HAP-1 (cell line): ENCODE data around the gene IL17RA.
A peak's percentile ranks its signal among the peaks of the same experiment; 100 is the strongest.

Experiments used
- DNase-seq, 2 experiments: peaks; one replicate each; pipeline ENCODE4 v3.0.0-alpha.2; 2016 to 2020; ENCODE audit warnings: low spot score in 2 of 2
- H3K27me3 ChIP-seq: fragments of 250-450 bp; sonication (Bioruptor Pico); 2 replicates; pipeline ENCODE4 v1.5.1; 2020; ENCODE audit warnings: low read depth, mild to moderate bottlenecking, moderate library complexity
- H3K36me3 ChIP-seq: fragments of 250-450 bp; sonication (Bioruptor Pico); replicated peaks from 2 replicates; pipeline ENCODE4 v1.5.1; 2020; ENCODE audit warnings: mild to moderate bottlenecking
- H3K4me1 ChIP-seq: fragments of 250-450 bp; sonication (Bioruptor Pico); 2 replicates; pipeline ENCODE4 v1.5.1; 2020; ENCODE audit warnings: mild to moderate bottlenecking
- H3K4me3 ChIP-seq: fragments of 250-450 bp; sonication (Bioruptor Pico); 2 replicates; pipeline ENCODE4 v1.5.1; 2020; ENCODE audit warnings: mild to moderate bottlenecking, moderate library complexity
- H3K9me3 ChIP-seq: fragments of 250-450 bp; sonication (Bioruptor Pico); 2 replicates; pipeline ENCODE4 v1.5.1; 2020; ENCODE audit warnings: mild to moderate bottlenecking, moderate library complexity
- in situ Hi-C: fragments of 300-500 bp; cut with MboI; formaldehyde crosslinking; loops from 3 replicates; pipeline ENCODE4 v1.14.3; 2020; ENCODE audit warnings: low sequenced_read_pairs, inconsistent platforms, mixed read lengths

IL17RA gene

DNA sequence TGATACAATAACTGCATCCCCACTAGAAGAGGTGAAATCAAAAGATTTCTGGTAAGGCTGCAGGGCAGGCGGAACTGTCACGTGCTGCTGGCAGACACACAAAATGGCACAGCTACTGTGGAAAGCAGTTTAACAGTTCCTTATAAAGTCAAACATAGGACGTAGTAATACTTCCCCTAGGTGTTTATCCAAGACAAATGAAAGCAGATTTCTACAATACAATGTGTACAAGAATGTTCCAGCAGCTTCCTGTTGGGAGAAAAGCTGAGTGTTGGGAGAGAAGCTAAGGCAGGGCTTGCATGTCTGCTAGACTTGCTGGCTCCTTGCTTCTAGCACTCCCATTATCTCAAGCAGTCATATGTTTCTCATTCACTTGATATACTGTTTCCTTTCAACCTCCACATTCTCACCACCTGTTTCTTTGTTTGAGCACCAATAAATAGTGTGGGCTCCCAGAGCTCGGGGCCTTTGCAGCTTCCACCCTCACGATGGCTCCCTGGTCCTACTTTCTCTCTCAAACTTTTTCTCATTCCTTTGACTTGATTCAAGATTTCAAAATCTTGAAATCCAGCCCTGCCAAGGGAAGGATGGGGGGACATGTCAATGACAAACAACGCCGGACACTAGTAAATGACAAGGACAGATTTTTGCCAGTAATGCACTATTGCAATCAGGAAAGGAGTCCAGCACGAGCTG is 21.2 kb upstream of the IL17RA start:
- DNase-seq = peak; percentile 3 to 20
- Histone ChIP-seq H3K36me3 (no peaks in the 10 kb centered on the region), H3K4me3 (no peak overlapping the region), H3K9me3 (no peaks in the 10 kb centered on the region), H3K27me3 (peaks cover 1% of the 10 kb centered on the region; the same call in 1 of the 2 replicates), H3K4me1 (peaks cover 8% of the 10 kb centered on the region)
- in situ Hi-C loops = loop anchor here (25.0 kb wide), 1 partner anchor 451 kb away; no protein-coding TSS in a partner anchor

GRCh38 chr22:17064498-17065100 is 20.2 kb upstream of the IL17RA start:
- no peak for DNase-seq
- Histone ChIP-seq H3K4me3 (no peak overlapping the region), H3K27me3 (no peaks in the 10 kb centered on the region; the same call in 1 of the 2 replicates), H3K36me3 (no peaks in the 10 kb centered on the region), H3K9me3 (no peaks in the 10 kb centered on the region), H3K4me1 (peaks cover 8% of the 10 kb centered on the region)
- in situ Hi-C loops = loop anchor here (25.0 kb wide), 1 partner anchor 452 kb away; no protein-coding TSS in a partner anchor

- Histone ChIP-seq H3K27me3 (no peaks in the 10 kb centered on the region), H3K36me3 (no peaks in the 10 kb centered on the region), H3K4me3 (no peak overlapping the region), H3K4me1 (peaks cover 8% of the 10 kb centered on the region), H3K9me3 (no peaks in the 10 kb centered on the region)
- DNase-seq = no peak
- in situ Hi-C loops = loop anchor here (25.0 kb wide), 1 partner anchor 453 kb away; no protein-coding TSS in a partner anchor
Observed at GRCh38 chr22:17065433-17065832, 19.4 kb upstream of the IL17RA start.

GRCh38 chr22:17072877-17073276 is 11.9 kb upstream of the IL17RA start:
- Histone ChIP-seq H3K4me3 (no peak overlapping the region), H3K36me3 (no peaks in the 10 kb centered on the region), H3K27me3 (peaks cover 6% of the 10 kb centered on the region), H3K9me3 (no peaks in the 10 kb centered on the region), H3K4me1 (no peaks in the 10 kb centered on the region; the same call in 1 of the 2 replicates)
- DNase-seq = no peak
- in situ Hi-C loops = loop anchor here (25.0 kb wide), 1 partner anchor 461 kb away; no protein-coding TSS in a partner anchor

DNA sequence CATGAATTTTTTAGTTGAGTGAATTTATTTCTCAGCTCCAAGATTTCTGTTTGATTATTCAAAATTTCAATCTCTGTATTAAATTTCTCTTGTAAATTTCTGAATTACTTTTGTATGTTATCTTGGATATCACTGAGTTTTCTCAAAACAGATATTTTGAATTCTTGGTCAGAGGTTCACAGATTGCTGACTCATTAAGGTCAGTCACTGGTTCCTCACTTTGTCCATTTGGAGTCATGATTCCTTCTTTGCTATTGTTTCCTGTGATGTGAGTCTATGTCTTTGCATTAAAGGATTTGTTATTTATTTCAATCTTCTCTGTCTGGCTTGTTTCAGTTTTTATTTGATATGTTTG is 10.2 kb upstream of the IL17RA start:
- no peak overlapping the region for H3K4me3 ChIP-seq
- H3K9me3 ChIP-seq = no peaks in the 10 kb centered on the region
- no peak for DNase-seq
- in situ Hi-C loops = loop anchor here (25.0 kb wide), 1 partner anchor 462 kb away; no protein-coding TSS in a partner anchor
- no peaks in the 10 kb centered on the region; the same call in 1 of the 2 replicates for H3K4me1 ChIP-seq
- H3K36me3 ChIP-seq = no peaks in the 10 kb centered on the region
- H3K27me3 ChIP-seq = peaks cover 6% of the 10 kb centered on the region

- H3K4me3 ChIP-seq = no peak overlapping the region
- no peaks in the 10 kb centered on the region; the same call in 1 of the 2 replicates for H3K4me1 ChIP-seq
- no peaks in the 10 kb centered on the region for H3K36me3 ChIP-seq
- H3K27me3 ChIP-seq = peaks cover 6% of the 10 kb centered on the region
- in situ Hi-C loops = no loop called here
- no peak for DNase-seq
- no peaks in the 10 kb centered on the region for H3K9me3 ChIP-seq
Observed at GRCh38 chr22:17077255-17077654, 7.5 kb upstream of the IL17RA start.

DNA sequence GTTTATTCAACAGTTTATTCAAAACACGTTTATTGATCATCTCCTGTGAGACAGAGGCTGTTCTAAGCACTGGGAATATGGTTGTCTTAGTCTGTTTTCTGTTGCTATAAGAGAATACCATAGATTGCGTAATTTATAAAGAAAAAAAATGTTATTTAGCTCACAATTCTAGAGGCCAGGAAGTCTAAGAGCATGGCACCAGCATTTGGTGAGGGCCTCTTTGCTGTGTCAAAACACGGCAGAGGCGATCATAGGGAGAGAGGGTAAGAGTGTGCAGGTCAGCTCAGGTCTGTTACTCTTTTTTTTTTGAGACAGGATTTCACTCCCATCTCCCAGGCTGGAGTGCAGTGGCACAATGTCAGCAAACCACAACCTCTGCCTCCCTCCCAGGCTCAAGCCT is 5.2 kb upstream of the IL17RA start:
- no peaks in the 10 kb centered on the region for H3K9me3 ChIP-seq
- in situ Hi-C loops = no loop called here
- H3K4me1 ChIP-seq = peaks cover 5% of the 10 kb centered on the region
- DNase-seq = no peak
- no peaks in the 10 kb centered on the region for H3K36me3 ChIP-seq
- H3K27me3 ChIP-seq = peaks cover 3% of the 10 kb centered on the region
- H3K4me3 ChIP-seq = no peak overlapping the region

GRCh38 chr22:17083255-17083654 is 1.5 kb upstream of the IL17RA start:
- in situ Hi-C loops = no loop called here

DNA sequence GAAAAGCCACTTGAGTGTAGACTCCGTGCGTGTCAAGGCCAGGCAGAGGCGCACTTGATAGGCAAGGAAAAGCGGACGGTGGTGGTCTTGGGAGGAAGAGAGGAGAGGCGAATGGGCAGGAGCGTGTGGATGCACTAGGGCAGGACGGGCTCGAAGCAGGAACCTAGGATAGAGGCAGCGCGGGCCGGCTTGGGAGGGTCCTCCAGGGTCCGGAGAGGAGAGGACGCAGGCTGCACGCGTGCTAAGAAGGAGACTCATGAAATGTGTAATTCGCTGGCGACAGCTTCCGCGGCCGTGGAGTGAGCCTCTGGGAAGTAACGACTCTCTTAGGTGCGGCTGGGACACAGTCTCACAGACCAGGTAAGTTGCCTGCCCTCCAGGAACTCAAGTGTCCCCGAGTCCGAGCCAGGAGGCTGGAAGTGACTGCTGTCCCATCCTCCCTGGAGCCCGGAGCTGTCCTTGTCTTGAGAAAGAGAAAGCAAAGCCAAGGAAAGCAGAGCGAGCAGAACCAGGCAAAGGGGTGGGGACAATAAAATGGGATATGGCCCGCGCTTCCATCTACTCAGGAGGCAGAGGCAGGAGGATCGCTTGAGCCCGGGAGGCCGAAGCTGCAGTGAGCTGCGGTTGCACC is 874 bp upstream of the IL17RA start:
- no peak overlapping the region; the same call in 1 of the 2 replicates for H3K4me3 ChIP-seq
- H3K4me1 ChIP-seq = peaks cover 12% of the 10 kb centered on the region
- DNase-seq = no peak
- H3K27me3 ChIP-seq = no peaks in the 10 kb centered on the region
- no peaks in the 10 kb centered on the region for H3K9me3 ChIP-seq
- H3K36me3 ChIP-seq = no peaks in the 10 kb centered on the region
- in situ Hi-C loops = no loop called here

More at GRCh38 chr22:17083255-17083654, 1.5 kb upstream of the IL17RA start:
- peaks cover 12% of the 10 kb centered on the region for H3K4me1 ChIP-seq
- no peaks in the 10 kb centered on the region for H3K36me3 ChIP-seq
- no peak for DNase-seq
- no peak overlapping the region for H3K4me3 ChIP-seq
- H3K27me3 ChIP-seq = no peaks in the 10 kb centered on the region
- H3K9me3 ChIP-seq = no peaks in the 10 kb centered on the region

GRCh38 chr22:17085277-17086181 is 729 bp downstream of the IL17RA start:
- Histone ChIP-seq H3K4me1 (peaks cover 12% of the 10 kb centered on the region), H3K4me3 (peak overlapping the region; percentile 78), H3K36me3 (no peaks in the 10 kb centered on the region), H3K27me3 (no peaks in the 10 kb centered on the region), H3K9me3 (no peaks in the 10 kb centered on the region)
- DNase-seq = peak in 1 of 2 experiments; percentile 32
- in situ Hi-C loops = no loop called here

- H3K4me1 ChIP-seq = peaks cover 12% of the 10 kb centered on the region
Observed at GRCh38 chr22:17086296-17086695, 1.5 kb downstream of the IL17RA start.

GRCh38 chr22:17086788-17087497 is 2.1 kb downstream of the IL17RA start:
- no peaks in the 10 kb centered on the region for H3K36me3 ChIP-seq
- H3K4me3 ChIP-seq = no peak overlapping the region
- DNase-seq = no peak
- no peaks in the 10 kb centered on the region for H3K9me3 ChIP-seq
- H3K27me3 ChIP-seq = no peaks in the 10 kb centered on the region
- in situ Hi-C loops = no loop called here
- H3K4me1 ChIP-seq = peaks cover 12% of the 10 kb centered on the region

More at GRCh38 chr22:17086296-17086695, 1.5 kb downstream of the IL17RA start:
- Histone ChIP-seq H3K36me3 (no peaks in the 10 kb centered on the region), H3K9me3 (no peaks in the 10 kb centered on the region), H3K27me3 (no peaks in the 10 kb centered on the region), H3K4me3 (peak overlapping the region; percentile 78)
- in situ Hi-C loops = no loop called here
- DNase-seq = no peak
